ENCODE results near the gene ENDOD1. TPM values are rescaled to one million over a fixed set of nuclear protein-coding genes. Genes with fewer than 3 reads are reported as not detected.

Gene ENDOD1
- total RNA-seq, 1 donor from 2014 or later = 61.1 TPM

DNA sequence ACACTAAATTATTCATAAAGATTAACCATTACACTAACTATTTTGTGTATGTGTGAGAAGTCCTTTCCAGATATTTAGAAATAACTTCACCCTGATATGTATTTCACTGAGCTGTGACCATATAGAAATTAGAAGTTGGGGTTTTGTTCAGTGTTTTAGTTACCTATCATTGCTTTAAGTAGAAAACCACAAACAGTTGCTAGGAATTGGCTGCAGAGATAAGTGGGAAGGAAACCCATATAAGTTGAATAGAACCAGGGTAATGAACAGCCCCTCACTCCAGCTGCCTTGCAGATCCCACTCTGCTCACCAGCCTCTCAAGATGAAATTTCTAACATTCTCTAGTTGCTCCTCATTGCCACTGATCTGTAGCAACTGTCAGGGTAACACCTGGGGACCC, 12.7 kb upstream of the ENDOD1 start:
- no peak for DNase-seq (ENCODE audit: low read depth in 2 of 2)

DNA sequence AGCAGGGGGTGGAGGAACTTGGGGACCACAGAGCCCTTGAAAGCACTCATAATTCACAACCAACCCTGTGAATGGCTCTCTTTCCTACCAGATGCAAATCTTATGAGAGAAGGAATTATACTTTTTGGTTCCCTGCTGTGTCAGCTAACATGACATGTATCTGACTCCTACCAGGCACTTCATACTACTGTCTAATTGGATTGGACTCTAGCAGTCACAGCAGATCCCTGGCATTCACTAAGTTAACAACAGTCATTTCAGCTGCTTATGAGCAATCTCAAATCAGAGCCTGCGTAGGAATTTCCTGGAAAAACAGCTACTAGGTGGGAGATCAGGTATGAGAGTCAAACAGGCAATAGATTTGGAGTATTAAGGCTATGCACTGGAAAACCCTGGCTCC, 11.1 kb upstream of the ENDOD1 start:
- DNase-seq (ENCODE audit: low read depth in 2 of 2) = no peak

DNA sequence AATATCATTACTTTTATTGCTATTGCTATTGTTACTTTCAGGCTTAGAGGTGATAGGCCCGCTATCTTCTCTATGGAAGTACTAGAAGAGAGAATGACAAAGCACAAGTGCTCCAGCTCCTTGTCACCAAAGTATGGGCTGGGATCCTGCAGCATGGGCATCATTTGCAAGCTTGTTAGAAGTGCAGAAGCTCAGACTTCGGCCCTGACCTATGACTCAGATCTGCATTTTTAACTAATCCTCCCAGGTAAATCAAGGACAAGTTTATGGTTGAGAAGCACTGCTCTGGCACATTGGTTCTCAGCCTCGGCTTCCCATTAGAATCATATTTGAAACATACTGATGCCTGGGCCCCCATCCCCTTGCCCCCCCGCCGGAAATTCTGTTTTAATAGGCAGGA, 8.6 kb upstream of the ENDOD1 start:
- DNase-seq (ENCODE audit: low read depth in 2 of 2) = no peak

DNA sequence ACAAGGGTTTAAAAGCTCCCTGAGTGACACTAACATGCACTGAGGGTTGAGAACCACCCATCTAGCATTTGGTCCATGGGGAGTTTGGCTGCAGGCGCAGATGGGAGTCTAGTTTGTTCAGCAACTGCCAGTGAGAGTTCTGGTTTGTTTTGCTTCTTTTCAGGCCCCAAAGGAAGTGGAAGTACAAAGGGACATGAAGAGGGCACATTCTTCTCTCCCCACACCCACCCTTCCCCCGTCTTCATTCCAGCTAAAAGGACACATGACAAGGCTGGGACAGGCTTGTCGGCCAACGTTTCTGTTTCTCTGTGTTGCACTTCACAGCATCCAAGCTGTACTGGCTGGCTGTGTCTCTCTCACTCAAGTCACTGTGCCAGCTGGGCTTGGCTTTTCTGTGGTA, 8.2 kb upstream of the ENDOD1 start:
- DNase-seq (ENCODE audit: low read depth in 2 of 2) = peak; percentile 24 to 59

DNA sequence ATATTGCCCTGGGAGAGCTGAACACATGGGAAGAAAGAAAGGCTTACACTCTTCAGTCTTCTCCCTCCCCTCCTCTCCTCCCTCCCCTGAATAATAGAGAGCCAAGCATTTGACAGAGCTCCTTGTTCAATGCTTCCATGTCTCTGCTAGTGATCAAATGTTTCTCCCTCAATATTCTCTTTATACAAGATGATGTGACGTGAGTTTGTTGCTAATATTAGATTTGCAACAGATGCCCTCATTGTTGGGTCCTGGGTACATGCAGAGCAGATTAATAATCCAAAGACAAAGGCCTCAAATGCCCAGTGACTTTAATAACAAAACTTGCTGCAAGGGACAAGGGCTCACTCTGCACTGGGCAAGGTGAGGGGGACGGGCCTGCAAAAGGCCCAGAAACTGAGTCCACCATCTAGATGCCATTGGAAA, 7.1 kb upstream of the ENDOD1 start:
- no peak for DNase-seq (ENCODE audit: low read depth in 2 of 2)

DNA sequence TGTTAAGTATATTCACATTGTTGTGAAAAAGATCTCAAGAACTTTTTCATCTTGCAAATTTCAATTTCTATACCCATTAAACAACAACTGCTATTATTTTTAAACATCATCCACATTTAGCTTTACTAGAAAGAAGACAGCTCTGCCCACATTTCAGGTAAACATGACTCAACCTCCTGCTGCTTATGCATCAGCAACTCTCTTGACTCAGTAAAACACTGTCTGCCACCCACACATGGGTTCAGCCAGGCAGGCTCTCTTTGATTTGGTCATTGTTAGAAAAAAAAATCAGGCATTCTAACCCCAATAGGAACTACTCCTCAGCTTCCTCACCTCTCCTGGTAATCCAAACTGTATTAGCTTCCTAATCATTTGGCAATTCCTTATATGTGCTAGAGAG, 5.1 kb upstream of the ENDOD1 start:
- no peak for DNase-seq (ENCODE audit: low read depth in 2 of 2)

DNA sequence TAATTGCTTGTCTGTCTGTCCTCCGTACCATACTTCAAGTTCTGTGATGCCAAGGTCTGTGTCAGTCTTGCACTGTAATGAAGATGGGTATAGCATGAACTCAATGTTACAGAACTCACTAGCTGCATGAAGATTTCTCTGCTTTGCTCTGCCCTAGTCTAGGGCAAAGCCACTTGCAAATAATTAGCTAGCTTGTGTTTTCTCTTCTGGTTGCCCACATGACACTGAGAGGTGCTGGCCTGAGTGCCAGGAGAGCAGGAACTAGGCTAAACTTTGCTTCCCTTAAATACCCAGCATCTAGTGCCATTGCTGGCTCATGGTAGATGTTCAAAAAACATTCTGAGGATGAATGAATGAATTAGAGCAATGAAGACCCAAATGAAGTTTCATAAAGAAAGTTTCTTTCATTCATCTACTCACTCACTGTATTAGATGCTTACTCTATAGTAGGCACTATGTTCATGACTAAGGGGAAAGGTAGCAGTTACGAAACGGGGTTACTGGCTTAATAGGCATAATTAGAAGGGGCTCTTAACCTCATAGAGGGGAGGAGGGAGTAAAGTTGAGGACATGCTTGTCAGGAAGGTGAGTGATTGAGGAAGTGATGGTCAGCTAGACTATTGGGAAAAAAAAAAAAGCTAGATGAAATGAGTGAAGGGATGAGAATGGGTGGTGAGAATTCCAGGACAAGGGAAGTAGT, 4.4 kb upstream of the ENDOD1 start:
- DNase-seq (ENCODE audit: low read depth in 2 of 2) = no peak

DNA sequence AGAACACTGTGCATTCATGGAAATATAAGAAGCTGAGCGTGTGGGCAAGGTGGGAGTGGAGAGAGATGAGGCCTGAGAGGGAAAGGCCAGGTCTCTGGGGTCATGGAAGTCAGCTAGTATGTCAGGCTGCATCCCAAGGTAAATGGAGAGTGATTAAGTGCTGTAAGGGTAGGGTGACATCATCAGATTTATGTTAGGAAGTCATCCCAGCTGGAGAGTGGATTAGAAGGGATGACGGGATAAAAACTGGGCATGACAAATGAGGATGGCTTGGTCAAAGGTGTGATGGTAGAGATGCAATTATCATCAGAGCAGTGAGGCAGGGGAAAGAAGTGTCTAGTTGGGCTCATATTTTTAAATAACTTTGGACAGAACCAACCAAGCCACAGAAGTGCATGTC, 3.5 kb upstream of the ENDOD1 start:
- DNase-seq (ENCODE audit: low read depth in 2 of 2) = no peak

DNA sequence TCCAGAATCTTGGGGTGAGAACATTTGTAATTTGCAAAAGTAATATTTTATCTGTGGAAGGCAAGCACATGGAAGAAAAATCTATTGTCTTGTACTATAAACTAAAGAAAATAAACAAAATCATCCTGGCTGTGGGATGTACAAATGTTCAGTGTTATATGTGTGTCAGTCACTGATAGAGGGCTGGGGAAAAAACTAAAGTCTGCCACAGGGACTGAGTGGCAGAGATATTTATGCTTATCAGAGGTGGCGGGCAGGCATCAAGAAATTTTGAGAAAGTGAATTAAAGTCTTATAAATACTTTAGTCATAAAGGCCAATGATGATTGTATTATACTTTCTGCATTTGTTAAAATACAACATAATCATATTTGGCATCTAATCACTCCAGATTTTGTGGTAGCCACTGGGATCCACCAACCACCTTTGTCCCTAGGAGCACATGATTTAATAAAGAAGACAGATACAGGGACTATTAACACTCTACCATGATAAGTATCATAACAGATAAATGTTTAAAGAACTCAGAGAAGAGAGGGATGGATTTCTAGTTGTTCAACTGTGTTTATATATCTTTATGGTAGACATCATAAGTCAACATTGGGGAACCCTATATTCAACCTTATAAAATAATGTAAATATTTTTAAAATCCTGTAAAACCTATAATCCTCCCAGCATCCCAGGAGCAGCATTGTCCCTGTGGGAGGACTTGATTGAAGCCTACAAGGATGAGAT, 2.6 kb upstream of the ENDOD1 start:
- DNase-seq (ENCODE audit: low read depth in 2 of 2) = no peak

DNA sequence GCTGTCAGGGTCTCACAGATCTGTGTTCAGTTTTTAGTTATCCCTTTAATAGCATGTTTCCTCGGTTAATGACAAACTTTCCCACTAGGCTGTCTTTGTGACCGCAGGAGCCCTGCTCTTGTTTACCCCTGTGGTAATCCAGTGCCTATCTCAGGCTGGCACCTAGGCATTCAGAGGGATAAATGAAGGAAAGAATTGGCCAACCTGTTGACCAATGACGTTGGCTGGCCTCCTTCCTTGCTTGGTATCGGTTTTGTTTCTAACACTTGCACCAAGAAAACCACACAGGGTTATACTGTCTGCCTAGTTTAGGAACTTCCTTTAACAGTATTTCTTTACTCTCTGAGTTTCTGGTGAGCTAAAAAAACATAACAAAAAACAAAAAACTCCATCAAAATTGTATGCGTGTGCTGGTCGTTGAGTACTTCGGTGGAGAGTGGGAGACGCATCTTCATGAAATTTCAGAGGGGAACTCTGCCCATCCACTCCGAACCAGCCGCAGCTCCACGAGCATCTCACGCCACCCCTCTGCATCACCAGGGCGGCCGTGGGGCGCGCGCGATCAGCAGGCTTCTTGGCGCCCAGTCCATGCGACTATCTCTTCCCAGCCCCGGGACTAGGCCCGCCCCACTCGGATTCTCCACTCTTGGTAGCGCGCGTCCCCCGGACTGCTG, 563 bp upstream of the ENDOD1 start:
- no peak for DNase-seq (ENCODE audit: low read depth in 2 of 2)

DNA sequence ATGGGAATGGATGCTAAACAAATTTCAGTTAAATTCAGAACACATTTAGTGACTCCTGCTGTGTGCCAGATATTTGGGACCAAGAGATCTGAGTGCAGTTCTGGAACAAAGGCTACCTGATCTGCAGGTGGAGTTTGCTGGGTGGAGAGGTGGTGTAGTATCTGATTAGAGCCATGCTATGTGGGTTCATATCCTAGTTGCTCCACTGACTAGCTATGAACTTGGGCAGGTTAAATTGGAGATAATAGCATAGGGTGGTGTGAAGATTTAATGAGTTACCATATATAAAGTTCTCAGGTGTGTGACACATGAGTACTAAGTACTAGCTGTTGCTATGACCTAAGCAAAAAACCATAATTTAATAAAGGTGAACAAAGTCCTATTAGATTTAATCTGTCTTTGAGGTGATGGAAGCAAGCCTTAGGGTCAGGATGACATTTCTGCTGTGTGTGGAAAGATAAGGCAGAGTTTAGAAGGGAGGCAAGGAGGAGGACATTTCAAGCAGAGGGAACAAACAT, 2.1 kb downstream of the ENDOD1 start:
- no peak for DNase-seq (ENCODE audit: low read depth in 2 of 2)

DNA sequence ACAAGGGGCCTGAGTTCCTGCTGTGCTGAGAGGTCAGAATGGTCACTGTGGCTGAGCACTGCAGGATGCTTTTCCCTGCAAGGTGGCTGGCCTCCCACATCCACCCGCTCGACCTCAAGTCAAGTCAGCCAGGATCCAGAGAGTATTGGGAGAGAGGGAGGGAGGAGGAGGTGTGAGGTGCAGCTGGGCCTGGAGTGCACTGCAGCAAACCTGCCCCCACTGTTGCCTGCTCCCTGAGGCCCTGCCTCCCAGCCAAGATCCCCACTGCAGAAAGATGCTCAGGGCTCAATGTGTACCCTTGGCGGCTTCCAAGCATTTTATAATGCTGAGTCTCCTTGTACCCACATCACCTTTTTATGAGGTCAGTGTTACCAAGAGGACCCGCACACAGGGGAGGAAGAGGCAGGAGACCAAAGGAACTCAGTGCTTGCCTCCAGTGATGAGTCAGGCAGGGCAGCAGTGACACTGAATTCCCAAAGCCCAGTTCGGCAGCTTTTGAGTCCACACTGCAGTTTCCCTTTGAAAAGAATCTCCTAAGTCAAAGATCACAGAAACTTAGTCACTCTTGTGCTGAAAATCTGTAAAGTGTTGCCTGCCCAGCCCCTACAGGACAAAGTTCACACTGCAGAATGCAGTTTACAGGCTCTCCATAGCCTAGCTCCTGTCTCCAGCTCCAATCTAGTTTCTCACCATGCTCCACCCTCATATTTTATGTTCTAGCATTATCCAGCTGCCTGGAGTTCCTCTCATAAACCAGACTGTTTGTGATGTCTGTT, 3.1 kb downstream of the ENDOD1 start:
- peak; percentile 20 to 32 for DNase-seq (ENCODE audit: low read depth in 2 of 2)

DNA sequence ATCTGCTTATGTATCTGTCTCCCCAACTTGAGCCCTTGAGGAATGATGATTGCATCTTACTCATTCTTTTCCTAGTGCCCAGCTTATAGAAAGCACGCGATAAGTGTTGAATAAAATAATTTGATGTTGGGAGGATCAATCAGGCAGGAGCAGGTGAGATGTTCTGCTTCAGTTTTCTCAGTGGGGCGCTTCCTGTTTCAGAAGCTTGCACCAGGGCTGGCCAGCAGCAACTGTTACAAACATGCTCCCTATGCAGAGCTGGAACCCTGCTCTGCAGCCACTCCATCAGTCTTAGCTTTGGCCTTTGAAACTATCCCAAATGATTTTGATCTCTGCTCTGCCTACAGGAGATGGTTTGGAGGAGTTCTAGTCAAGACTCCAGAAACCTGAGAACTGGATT, 3.9 kb downstream of the ENDOD1 start:
- no peak for DNase-seq (ENCODE audit: low read depth in 2 of 2)

DNA sequence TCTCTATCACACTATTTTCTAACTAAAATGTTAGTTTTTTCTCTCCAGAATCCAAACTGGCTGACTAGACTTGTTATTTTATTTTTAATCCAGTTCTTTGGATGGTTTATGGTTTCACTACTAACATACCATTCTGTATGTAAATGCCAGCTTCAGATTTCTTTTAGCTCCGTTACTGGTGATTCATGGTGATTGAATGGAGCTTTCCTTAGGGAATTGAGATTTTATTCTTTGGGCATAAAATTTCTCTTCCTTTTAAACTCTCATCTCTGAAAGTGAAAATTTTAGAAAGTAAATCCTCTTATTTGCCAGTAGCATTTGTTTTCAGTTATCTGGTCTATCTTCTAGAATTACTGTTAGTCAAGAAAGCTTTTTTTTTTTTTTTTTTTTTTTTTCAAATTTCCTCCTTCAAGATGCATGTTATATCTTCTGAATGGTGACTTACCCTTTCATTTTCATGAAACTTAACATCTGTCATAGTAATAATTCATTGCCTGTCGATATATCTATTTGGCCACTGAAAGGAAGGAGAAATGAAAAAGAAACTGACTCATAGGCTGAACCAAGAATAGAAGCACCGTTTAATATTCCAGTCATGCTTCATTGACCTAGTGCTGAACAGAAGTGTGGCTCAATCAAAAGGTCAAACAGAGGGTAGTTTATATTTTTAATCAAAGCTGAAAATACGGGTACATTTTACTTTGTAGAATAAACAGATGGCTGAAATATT, 6.4 kb downstream of the ENDOD1 start:
- DNase-seq (ENCODE audit: low read depth in 2 of 2) = peak in 1 of 2 donors; percentile 68

DNA sequence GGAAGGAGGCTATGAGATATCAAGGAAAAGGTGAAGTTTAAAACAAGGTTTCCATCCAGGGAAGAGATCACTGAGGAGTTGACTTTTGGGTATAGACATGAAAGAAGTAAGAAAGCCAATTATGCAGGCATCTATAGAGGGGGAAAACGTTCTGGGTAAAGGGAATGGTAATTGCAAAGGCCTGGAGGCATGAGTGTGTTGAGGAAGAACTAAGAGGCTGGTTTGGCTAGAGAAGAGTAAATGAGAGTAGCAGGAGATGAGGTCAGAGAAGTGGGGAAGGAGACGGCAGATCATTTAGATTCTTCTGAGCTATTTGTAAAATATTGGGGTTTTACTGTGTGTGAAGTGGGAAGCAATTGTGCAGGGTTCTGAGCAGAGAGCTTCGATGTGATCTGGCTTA, 7.6 kb downstream of the ENDOD1 start:
- DNase-seq (ENCODE audit: low read depth in 2 of 2) = no peak

DNA sequence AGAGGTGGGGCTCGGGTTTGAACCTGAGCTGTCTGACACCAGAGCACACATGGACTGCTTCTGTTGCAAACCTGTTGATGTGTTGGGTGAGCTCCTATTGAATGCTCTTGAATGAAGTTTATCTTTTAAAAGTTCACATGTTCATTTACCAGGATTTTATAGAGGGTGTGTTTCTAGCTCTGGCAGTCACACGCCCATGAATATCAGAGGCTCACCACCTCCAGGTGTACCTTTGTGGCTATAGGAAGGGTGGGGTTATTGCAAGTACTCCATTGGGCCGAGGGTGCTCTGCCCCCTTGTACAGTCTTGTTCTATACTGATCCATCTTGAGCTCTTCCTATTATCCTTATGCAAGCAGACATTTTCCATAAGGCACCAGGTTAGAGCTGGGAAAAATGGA, 9.2 kb downstream of the ENDOD1 start:
- DNase-seq (ENCODE audit: low read depth in 2 of 2) = no peak

DNA sequence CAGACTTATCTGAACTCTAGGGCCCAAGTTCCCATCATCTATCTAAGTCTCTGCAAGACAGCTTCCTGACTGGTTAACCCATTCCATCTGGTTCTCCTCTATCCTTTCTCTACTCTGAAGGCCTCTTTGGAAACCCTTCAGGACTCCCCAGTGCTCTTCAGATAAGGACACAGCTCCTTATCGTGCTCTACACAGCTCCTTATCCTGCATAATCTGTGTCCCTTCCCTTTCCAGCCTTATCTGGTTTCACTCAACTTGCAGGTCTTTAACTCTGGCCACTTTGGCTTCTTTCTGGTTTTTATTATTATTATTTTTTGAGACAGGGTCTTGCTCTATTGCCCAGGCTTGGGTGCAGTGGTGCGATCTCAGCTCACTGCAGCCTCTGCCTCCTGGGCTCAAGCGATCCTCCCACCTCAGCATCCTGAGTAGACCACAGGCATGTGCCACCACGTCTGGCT, 10.6 kb downstream of the ENDOD1 start:
- no peak for DNase-seq (ENCODE audit: low read depth in 2 of 2)

DNA sequence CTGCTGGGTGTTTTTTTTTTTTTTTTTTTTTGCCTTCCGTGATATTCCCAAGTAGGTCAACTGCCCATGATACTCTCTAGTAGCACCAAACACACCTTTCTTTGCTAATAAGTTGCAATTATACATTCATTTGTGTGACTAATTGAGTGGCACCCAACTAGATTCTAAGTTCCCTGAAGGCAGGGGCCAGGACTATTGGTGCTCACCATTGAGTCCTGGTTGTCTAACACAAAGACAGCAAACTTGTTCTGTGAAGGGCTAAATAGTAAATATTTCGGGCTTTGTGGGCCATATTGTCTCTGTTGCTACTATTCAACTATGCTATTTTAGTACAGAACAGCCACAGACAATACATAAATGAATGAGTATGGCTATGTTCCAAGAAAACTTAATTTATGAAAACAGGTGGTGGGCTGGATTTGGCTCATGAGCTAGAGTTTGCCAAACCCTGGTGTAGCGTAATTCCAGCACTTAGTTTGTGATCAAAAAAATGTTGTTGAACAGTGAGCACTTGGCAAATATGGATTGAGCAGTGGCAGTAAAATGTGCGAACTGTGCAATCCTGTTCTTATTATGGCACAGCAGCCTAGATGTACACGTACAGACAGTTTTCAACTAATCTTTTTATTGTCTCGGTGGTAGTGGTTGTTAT, 11.3 kb downstream of the ENDOD1 start:
- DNase-seq (ENCODE audit: low read depth in 2 of 2) = peak in 1 of 2 donors; percentile 84

DNA sequence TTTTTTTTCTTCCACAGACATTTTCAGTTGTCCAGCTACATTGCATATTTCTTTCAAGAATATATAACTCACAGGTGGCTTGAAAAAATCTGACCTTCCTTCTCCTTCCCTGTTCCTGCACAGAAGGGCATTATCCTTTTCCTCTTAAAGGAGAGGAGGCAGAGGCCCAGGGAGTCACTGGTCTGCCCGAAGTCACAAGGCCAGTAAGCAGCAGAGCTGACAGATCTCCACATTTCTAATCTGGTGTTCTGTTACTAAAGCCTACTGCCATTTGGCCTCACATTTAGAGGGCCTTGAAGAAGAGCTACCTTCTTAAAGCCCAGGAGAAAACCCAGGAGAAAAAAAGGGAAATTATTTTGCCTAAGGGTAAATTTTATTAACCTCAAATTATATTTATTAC, 12.3 kb downstream of the ENDOD1 start:
- DNase-seq (ENCODE audit: low read depth in 2 of 2) = no peak

DNA sequence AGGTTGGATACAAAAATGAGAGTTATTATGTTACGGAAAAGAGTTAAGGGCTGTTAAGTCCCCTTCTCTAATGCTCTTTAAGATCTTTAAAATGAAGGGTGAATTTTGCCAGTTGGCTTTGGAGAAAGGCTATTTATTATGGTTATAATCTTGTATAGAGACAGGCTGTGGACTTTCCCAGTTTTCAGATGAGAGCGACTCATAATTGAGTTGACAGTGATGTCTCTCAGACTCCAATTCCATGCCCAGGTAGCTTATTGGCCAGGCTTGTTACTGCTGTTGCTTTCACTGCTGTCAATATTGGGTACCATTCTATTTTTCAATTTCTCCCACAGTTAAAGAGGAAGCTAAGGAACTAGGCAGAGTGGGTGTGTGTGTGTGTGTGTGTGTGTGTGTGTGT, 13.1 kb downstream of the ENDOD1 start:
- DNase-seq (ENCODE audit: low read depth in 2 of 2) = no peak
